ENCODE results near the gene NFILZ. TPM values are rescaled to one million over a fixed set of nuclear protein-coding genes. Genes with fewer than 3 reads are reported as not detected.

The NFILZ gene
- total RNA-seq, 2 donors from 2014 or later: not detected

- DNase-seq: no peak
- H3K4me3 Mint-ChIP-seq: no peak overlapping the region
- H3K4me1 Mint-ChIP-seq: peaks cover 10% of the 10 kb centered on the region
- TF ChIP-seq CTCF (conservative IDR thresholded peaks at IDR 0.05): no peak
- 82 to 84% methylated on average over 7 to 8 of the region's 8 CpGs for WGBS, 2 experiments (ENCODE audit: insufficient coverage in 1 of 2, insufficient read length in 1 of 2)
- no peaks in the 10 kb centered on the region for H3K9me3 Mint-ChIP-seq
- Histone ChIP-seq H3K9me3 (ENCODE audit: control insufficient read depth, low read length) (no peaks in the 10 kb centered on the region), H3K27me3 (ENCODE audit: control insufficient read depth, insufficient read depth, low read length, poor library complexity, severe bottlenecking) (no peaks in the 10 kb centered on the region), H3K9ac (ENCODE audit: extremely low read depth, low read length, poor library complexity, severe bottlenecking) (no peak overlapping the region), H3K4me1 (ENCODE audit: control insufficient read depth, insufficient read depth, low read length) (peaks cover 2% of the 10 kb centered on the region), H3K4me3 (ENCODE audit: low read length) (no peak overlapping the region), H3K36me3 (ENCODE audit: control insufficient read depth, insufficient read depth, low read length) (no peaks in the 10 kb centered on the region), H3K27ac (ENCODE audit: low read depth, low read length) (no peak overlapping the region)
- H3K27me3 Mint-ChIP-seq (ENCODE audit: insufficient read depth): no peaks in the 10 kb centered on the region
- H3K27ac Mint-ChIP-seq: no peak overlapping the region
- H3K36me3 Mint-ChIP-seq (ENCODE audit: low read depth): no peaks in the 10 kb centered on the region
Measured at GRCh38 chr19:8626842-8627241, 3.6 kb upstream of the NFILZ start.

GRCh38 chr19:8629184-8629583, 1.2 kb upstream of the NFILZ start:
- H3K9me3 Mint-ChIP-seq: no peaks in the 10 kb centered on the region
- no peak overlapping the region for H3K27ac Mint-ChIP-seq
- Histone ChIP-seq H3K4me3 (ENCODE audit: low read length) (no peak overlapping the region), H3K9me3 (ENCODE audit: control insufficient read depth, low read length) (no peaks in the 10 kb centered on the region), H3K9ac (ENCODE audit: extremely low read depth, low read length, poor library complexity, severe bottlenecking) (no peak overlapping the region), H3K36me3 (ENCODE audit: control insufficient read depth, insufficient read depth, low read length) (no peaks in the 10 kb centered on the region), H3K4me1 (ENCODE audit: control insufficient read depth, insufficient read depth, low read length) (peaks cover 2% of the 10 kb centered on the region), H3K27me3 (ENCODE audit: control insufficient read depth, insufficient read depth, low read length, poor library complexity, severe bottlenecking) (no peaks in the 10 kb centered on the region), H3K27ac (ENCODE audit: low read depth, low read length) (no peak overlapping the region)
- DNase-seq: no peak
- no peak overlapping the region for H3K4me3 Mint-ChIP-seq
- WGBS, 2 experiments (ENCODE audit: insufficient coverage in 1 of 2, insufficient read length in 1 of 2): 71 to 100% methylated on average over 1 of the region's 2 CpGs
- no peaks in the 10 kb centered on the region for H3K27me3 Mint-ChIP-seq (ENCODE audit: insufficient read depth)
- peaks cover 10% of the 10 kb centered on the region for H3K4me1 Mint-ChIP-seq
- TF ChIP-seq CTCF (conservative IDR thresholded peaks at IDR 0.05): no peak
- H3K36me3 Mint-ChIP-seq (ENCODE audit: low read depth): no peaks in the 10 kb centered on the region

- no peaks in the 10 kb centered on the region for H3K9me3 ChIP-seq (ENCODE audit: control insufficient read depth, low read length)
- no peak overlapping the region for H3K4me3 Mint-ChIP-seq
- H3K4me1 ChIP-seq (ENCODE audit: control insufficient read depth, insufficient read depth, low read length): peaks cover 2% of the 10 kb centered on the region
- H3K27ac Mint-ChIP-seq: peak overlapping the region; percentile 1
- no peak for DNase-seq
- H3K9me3 Mint-ChIP-seq: no peaks in the 10 kb centered on the region
- H3K4me3 ChIP-seq (ENCODE audit: low read length): no peak overlapping the region
- H3K27me3 Mint-ChIP-seq (ENCODE audit: insufficient read depth): no peaks in the 10 kb centered on the region
- peak overlapping the region; percentile 53 for H3K27ac ChIP-seq (ENCODE audit: low read depth, low read length)
- H3K27me3 ChIP-seq (ENCODE audit: control insufficient read depth, insufficient read depth, low read length, poor library complexity, severe bottlenecking): no peaks in the 10 kb centered on the region
- 49 to 66% methylated on average over 5 to 6 of the region's 6 CpGs for WGBS, 2 experiments (ENCODE audit: insufficient coverage in 1 of 2, insufficient read length in 1 of 2)
- no peak for TF ChIP-seq CTCF (conservative IDR thresholded peaks at IDR 0.05)
- H3K36me3 Mint-ChIP-seq (ENCODE audit: low read depth): no peaks in the 10 kb centered on the region
- H3K9ac ChIP-seq (ENCODE audit: extremely low read depth, low read length, poor library complexity, severe bottlenecking): no peak overlapping the region
- no peaks in the 10 kb centered on the region for H3K36me3 ChIP-seq (ENCODE audit: control insufficient read depth, insufficient read depth, low read length)
- H3K4me1 Mint-ChIP-seq: peaks cover 10% of the 10 kb centered on the region
Measured at GRCh38 chr19:8630796-8631424, 477 bp downstream of the NFILZ start.
